ENCODE results near the gene SMARCC1.

SMARCC1 gene

DNA sequence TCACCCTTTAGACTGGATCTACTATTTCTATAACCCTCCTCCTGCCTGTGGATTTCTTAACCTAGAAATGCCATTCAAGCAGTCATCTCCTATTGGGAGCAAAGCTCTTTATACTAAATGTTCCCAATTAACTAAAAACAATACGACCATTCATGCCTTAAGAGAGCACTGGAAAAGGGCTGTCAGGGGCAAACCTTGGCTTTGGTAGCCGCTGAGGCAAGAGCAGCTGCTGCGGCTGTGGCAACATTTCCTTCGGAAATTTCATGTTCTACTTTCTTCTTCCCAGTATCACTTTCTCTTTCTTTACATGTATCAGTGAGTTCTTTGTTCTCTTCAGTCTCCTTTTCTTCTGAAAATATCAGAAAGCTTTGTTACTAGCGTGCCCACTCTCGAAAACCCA lies 146.7 kb downstream of the SMARCC1 start:
- DNase-seq (ENCODE audit: low read depth in 2 of 2): no peak

DNA sequence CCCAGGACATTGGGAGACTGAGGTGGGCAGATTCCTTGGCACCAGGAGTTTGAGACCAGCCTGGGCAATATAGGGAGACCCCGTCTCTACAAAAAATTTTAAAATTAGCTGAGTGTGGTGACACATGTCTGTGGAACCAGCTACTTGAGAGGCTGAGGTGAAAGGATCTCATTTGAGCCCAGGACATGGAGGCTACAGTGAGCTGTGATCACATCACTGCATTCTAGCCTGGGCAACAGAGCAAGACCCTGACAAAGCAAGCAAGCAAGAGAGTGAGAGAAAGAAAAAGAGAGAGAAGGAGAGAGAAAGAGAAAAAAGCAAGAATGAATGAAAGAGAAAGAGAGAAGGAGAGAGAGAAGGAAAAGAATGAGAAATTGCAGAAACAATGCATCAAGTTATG lies 150.9 kb downstream of the SMARCC1 start:
- DNase-seq (ENCODE audit: low read depth in 2 of 2): no peak

DNA sequence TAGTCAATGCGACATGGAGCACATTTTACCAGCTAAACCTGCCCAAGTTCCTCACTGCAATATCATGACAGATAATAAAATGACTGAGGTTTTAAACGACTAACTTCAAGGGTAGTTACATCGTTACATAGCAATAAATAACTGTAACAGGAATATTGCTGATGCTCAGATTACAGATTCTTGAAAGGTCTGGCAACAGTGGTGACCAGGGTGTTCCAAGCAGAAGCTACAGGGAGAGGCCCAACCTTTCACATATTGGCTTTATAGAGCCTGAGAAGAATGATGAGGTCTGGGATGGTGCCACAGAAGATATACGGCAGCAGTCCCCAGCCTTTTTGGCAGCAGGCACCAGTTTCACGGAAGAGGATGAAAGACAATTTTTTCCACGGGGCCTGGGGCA lies 151.9 kb downstream of the SMARCC1 start:
- no peak for DNase-seq (ENCODE audit: low read depth in 2 of 2)

DNA sequence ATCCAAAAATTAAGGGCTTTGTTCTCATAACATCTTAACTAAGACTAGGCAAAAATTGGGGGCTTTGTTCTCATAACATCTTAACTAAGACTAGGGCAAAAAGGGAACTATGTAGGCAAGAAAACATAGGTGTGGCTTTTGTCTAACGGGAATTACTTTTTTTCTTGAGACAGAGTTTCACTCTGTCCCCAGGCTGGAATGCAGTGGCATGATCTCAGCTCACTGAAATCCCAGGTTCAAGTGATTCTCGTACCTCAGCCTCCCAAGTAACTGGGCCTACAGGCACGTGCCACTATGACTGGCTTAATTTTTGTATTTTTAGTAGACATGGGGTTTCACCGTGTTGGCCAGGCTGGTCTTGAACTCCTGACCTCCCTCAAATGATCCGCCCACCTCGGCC lies 153.3 kb downstream of the SMARCC1 start:
- no peak for DNase-seq (ENCODE audit: low read depth in 2 of 2)

DNA sequence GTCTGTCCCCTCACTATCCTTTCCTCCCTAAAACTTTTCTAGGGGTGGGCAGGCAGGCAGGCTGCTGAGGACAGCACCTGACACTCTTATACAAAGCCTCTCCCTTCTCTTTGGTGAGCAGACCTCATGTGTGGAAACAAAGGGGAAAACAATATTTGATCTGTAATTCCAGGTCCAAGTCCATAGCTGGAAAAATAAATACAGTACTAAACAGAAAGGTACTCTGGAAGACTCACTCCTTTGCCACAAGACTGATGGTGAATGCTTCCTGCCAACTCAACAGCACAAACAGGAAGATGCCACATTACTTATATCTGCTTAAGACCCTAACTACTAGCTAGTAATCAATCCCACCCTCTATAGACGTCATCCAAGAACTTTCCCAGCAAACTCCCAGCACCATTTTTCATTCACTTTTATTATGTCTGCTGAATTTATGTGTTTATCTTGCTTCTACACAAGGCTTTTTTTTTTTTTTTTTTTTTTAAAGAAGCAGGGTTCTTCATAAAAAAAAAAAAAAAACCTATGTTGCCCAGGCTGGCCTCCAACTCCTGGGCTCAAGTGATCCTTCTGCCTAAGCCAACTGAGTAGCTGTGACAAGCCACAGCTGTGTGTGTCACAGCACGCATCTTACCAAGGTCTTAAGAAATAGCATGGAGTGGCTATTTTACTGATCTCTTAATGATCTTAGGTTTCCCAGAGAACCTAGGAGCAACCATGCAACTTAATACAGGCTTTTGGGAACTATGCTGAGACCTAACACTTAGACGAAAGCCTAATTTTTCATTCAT lies 158.8 kb downstream of the SMARCC1 start:
- DNase-seq (ENCODE audit: low read depth in 2 of 2): no peak

DNA sequence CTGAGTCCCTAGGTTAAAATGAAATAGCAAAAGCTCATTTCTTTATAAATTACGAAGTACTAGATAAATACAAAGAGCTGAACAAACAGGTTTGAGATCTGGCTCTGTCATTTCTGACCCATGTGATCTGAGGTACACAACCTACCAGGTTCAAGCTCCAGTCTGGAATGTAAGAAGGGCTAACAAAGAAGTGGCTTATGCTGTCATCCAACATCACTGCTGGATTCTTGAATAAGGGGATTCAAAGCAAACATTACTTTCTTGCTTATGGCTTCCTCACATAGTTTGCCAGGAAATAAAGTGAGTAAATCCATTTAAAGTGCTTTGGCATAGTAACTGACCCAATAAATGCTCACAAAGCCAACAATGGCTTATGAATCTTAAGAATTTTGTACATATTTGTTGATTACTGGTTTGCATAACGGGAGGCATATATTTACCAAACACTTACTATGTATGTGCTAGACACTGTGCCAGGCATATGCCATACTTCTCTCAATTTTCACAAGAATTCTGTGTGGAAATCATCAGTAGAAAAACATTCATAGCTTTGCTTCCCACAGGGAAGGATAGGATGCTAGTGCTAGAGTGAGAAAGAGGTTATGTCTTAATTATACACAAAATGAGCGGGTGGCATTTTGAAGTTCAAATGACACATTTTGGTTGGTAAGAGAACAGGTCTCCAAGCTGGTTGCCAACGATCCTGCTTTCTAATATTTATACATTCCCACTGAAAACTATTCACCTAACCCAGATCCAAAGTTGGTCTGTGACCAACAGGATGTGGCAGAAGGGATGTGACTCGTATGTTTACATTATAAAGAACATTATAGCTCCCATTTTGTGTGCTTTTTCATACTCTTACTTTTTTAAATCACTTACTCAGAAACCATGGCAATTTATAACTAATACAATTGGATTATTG lies 164.3 kb downstream of the SMARCC1 start:
- DNase-seq (ENCODE audit: low read depth in 2 of 2): no peak

DNA sequence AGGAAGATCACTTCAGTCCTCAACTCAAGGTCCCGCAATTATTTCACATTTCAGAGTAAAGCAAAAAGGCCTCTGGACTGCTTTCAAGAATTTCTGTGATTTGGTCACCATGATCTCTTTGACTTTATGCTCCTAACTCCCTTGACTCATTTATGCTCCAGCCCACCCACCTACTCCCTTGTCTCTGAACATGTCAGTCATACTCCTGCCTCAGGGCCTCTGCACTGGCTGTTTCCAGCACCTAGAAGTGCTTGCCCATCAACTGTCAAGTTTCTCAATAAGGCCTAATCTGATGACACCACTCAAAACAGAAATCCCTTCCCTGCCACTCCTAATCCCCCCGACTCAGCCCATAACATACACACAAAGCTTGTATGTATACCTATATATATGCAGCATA lies 166.9 kb downstream of the SMARCC1 start:
- DNase-seq (ENCODE audit: low read depth in 2 of 2): no peak

DNA sequence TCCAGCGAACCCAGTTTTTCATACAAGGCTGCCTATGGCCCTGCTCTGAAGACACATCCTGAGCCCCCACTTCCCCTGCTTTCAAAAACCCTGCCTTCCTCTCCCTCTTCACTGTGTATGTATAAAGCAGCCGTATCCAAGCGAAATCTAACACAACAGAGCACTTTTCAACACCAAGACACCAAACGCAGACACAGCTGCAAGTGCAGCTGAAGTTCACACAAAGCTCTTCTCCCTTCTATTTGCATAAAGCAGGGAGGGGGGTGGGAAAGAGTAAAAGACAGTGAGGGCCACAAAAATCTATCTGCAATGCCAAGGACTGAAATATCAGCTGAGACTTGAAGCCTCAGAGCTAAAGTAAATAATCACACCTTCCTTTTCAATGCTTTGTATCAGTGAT lies 168.0 kb downstream of the SMARCC1 start:
- no peak for DNase-seq (ENCODE audit: low read depth in 2 of 2)

DNA sequence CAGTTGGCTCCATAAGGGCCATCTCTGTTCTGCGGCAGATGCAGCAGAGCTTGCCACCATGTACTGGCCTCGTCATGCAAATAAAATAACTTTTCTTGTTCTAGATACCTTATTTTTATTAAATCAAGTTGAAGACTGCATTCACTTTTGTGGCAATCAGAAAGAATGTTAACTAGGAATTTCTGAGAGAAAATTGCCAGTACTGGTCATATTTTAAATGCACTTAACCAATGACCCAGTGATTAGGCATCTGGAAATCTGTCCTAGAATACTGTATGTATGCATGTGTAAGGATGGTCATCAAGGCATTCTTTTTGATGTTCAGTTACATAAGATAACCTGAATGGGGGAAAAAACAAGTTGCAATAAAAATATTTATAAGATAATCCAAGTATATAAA lies 168.8 kb downstream of the SMARCC1 start:
- no peak for DNase-seq (ENCODE audit: low read depth in 2 of 2)

DNA sequence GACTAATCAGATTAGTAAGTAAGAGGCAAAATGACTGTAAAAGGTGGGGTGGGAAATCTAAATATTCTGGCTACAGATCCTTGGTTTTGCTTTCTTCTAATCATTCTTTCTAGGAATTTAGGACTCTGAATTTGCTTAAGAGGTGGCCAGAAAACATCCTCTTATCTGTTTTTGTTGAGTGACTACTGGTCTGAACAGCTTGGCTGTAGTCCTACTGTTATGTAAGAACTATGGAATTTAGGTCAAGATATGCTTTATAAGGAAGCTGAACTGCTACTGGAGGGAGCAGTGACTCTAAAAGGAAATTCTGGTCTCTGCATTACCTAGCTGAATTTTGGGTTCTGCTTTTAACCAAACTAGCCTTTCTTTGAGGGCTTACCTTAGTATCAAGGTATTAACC lies 169.5 kb downstream of the SMARCC1 start:
- DNase-seq (ENCODE audit: low read depth in 2 of 2): no peak

DNA sequence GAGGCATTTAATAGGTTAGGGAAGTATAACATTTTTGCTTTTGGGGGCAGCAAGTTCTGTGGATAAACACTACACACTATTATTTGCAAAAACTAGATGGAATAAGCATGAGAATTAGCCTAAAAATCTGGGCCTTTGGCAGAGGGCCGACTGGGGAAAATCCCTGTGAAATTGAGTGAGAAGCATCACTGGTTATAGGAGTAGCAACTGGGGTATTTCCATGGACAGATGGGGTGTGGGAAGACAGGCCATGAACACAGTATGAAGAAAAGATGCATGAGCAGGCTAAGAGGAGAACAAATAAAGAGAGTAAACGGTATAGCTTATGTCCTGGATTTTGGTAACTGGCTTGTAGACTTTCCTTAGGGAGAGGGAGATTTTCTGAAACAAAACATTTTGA lies 170.1 kb downstream of the SMARCC1 start:
- DNase-seq (ENCODE audit: low read depth in 2 of 2): no peak

DNA sequence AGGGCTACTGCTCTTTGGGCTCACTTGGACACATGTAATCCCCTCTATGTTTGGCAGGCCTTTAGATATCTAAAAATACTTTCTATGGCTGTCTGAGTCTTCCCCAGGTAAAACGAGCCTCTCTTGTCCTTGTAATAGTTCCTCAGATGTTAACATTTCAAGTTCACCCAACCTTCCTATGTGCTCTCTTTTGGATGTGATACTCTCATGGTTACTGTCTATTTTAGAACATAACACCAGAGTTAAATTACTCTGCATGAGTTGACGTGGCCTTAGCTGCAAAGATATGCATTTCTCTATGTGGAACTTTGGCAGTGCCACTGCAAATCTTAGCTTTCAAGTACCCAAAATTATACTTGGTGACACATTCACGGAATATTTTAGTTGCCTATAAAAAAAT lies 171.1 kb downstream of the SMARCC1 start:
- DNase-seq (ENCODE audit: low read depth in 2 of 2): no peak

DNA sequence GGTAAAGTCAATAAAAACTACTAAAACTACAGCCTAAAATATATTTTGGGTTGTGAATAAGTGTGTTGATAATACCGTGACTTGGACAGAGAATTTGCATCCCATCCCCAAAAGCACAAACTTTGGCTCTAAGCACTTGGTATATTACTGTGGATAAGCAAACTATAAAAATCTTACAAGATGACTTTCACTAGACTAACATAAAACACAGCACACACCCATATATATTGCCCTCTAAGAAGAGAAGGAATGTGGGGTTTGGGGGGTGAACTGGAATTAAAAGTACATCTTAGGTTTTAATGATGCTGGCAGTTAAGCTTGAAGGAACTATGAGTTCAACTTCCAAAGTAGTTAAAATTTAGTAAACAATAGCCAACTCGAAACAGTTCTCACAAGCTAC lies 174.4 kb downstream of the SMARCC1 start:
- no peak for DNase-seq (ENCODE audit: low read depth in 2 of 2)

DNA sequence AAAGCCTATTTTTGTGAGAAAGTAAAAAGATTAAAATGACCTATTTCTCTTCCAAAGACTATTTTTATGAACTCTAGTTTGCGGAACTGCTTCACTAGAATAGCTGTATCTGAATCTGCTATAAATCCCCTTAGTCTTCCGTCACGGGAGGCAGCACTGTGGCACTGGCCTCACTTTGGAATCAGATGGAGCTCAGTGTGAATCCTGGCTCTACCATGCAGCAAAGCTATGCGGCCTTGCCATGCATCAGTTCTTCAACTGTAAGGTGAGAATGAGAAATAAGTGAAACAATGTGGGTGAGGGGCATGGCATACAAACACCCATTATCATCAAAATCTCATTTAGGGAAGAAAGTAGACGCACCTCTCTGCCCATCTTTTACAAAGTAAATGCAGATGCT lies 175.5 kb downstream of the SMARCC1 start:
- DNase-seq (ENCODE audit: low read depth in 2 of 2): no peak

DNA sequence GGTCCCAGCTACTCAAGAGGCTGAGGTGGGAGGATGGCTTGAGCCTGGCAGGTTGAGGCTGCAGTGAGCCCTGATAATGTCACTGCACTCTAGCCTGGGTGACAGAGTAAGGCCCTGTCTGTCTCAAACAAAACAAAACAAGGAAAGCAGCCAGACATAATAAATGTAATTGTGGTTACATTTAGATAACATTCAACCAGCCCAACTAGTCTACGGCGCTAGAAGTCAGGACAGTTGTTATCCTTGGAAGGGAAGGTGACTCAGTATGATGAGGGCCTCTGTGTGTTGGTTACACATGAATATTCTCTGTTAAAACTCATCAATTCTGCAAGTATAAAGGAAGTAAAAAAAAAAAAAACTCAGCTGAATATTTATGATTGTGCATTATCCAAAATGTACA lies 176.0 kb downstream of the SMARCC1 start:
- no peak for DNase-seq (ENCODE audit: low read depth in 2 of 2)

DNA sequence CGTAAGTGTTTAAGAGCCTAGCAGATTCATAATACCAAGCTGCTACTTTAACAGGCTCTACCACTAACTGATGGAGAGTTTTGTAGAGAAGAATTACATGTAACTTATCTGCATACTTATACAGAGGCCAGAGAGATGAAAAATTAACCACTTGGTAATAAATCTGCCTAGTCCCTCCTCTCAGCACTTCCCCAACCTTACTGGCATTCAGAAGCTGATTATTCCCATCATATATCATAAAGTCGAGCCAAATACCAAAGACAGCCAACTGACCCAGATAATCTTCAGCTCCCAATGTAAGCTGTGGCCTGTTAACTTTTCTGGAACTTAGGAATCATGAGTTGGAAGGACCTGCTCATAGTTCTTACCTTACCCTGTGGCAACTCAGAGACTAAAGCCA lies 177.5 kb downstream of the SMARCC1 start:
- no peak for DNase-seq (ENCODE audit: low read depth in 2 of 2)

DNA sequence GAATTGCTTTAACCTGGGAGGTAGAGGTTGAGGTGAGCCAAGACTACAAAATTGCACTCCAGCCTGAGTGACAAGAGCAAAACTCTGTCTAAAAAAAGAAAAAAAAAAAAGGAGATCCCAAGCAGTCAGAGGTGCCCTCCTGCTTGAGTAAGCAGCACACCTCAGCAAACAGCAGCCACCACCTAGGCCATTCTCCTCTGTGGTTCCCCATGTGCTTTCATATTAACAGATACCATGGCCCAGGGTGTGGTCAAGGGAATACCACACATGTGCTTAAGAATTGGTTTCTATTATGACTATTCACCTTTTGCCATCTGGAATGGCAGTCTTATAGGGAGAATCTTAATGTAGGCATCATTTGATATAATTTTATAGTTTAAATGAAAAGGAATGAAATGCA lies 178.4 kb downstream of the SMARCC1 start:
- DNase-seq (ENCODE audit: low read depth in 2 of 2): no peak

DNA sequence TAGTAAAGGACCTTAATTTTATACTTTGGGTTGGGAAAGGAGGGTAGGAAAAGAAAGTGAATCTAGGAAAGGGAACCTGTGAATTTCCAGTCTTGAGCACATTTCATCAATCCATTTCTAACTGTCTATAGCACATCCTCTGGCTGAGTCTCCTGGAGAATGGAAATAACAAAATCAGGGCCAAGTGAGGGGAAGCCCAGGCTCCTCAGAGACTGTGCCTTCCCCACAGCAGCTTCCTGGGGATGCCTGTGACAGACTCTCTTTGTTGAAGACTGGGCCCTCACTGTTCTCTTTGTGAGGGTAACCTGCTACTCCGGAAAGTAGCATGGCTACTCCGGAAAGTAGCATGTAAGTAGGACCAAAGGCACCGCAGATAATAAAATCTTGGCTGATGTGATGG lies 180.4 kb downstream of the SMARCC1 start:
- DNase-seq (ENCODE audit: low read depth in 2 of 2): no peak

DNA sequence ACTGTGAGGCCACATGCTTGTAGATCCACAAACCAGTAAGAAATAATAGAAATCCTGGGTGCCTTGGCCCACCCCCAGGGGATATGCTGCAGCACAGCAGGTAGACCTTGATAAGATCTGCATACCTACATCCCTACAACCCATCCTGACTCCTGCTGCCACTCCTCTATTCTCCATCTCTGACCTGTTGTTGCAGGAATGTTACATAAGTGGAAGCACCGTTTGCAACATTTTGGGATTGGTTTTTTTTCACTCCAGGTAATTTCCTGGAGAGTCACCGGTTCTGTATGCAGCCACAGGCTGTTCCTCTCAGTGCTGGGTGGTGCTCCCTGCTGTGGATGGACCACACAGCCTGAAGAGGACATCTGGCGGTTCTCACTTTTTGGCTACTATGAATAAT lies 186.9 kb downstream of the SMARCC1 start:
- no peak for DNase-seq (ENCODE audit: low read depth in 2 of 2)

DNA sequence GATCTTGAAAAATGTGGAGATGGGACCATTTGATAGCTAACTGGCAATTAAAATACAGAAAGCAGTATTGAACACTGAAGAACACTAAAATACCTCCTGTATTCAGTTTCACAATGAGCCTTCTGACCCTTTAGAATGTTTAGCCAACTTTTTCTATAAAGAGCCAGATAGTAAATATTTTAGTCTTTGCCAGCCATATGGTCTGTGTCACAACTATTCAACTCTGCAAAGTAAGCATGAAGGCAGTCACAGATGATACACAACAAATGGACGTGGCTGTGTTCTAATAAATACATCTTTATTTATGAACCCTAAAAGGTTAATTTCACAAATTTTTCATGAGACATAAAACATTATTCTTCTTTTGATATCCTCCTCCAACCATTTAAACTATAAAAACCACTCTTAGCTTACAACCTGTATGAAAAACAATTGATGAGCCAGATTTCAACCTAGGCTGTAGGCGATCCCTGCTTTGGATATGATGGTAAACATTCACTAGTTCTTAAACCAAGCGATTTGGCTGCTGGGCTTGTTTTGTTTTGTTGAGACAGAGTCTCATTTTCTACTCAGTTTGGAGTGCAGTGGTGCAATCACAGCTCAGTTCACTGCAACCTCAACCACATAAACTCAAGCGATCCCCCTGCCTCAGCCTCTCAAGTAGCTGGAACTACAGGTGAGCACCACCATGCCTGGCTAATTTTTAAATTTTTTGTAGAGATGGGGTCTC lies 189.5 kb downstream of the SMARCC1 start:
- no peak for DNase-seq (ENCODE audit: low read depth in 2 of 2)

DNA sequence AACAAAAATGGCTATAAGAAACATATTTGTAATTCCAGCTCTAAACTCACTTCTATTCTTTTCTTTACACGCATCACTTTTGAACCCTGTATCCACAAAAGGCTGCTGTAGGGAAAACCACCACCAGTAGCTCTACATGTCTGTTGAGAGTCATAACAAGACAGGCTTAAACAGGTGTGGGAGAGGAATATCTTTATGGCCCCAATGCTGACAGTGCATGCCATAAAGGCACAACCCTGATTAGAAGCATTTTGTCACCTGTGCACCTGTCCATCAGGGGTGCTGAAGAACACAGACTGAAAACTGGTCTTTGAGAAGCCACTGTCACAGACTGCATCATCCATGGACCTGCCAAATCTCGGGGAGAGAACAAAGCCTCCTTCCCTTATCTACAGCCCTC lies 191.5 kb downstream of the SMARCC1 start:
- DNase-seq (ENCODE audit: low read depth in 2 of 2): no peak

DNA sequence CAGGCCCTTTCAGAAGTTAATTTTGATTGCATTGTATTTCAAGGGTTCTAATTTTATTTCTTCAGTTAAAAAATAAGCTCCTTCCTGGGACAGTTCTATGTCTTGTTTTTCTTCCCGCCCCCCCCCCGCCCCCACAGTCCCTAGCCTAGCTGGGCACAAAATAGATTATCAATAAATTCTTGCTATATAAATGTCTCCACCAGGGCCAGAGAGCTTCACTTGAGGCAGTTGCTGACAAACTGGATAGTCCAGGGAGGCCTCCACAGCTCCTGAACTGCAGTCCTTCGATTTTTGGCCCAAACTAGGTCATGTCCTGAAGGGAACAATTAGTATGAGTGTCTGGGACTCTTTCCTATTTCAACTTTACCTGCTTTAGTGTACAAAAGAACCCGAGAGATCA lies 193.1 kb downstream of the SMARCC1 start:
- DNase-seq (ENCODE audit: low read depth in 2 of 2): no peak

DNA sequence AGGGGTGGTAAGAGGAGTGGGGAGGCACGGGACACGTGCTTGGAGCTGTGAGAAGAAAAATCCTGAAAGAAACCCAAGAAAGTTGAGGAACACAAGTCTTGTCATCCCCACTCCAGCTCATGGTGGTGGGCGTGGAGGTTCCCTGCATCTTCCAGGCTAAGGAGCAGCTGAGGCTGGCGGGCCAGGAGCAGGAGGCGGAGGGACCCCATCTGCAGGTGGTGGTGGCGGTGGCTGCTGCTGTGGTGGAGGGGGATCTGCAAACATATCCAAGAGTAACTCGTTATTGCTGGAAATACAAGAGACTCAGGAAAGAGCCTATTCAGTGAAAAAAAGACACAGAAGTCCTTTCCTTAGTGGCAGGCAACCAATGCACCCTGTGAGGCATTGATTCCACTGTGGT lies 193.6 kb downstream of the SMARCC1 start:
- no peak for DNase-seq (ENCODE audit: low read depth in 2 of 2)

Data from stimulated activated CD4-positive, alpha-beta T cell treated with anti-CD3 and anti-CD28 coated beads, Interleukin-15, amount 100 ng/mL, for 48 hours (primary cell).